Testis (tissue), 3 donors: ENCODE results near the gene UBC. TPM values are rescaled to one million over a fixed set of nuclear protein-coding genes. Genes with fewer than 3 reads are reported as not detected.
A peak's percentile ranks its signal among the peaks of the same experiment; 100 is the strongest.
"Not testable (repeated sequence)": the region's sequence is repeated elsewhere in the genome, so short reads cannot be mapped to it uniquely, and the experiment has no call there.

Experiments used
- DNase-seq: peaks from one replicate; pipeline ENCODE4 v3.0.0-alpha.2; 2019
- H3K27ac ChIP-seq, 2 donors: fragments of 200-600 bp; sonication (generic); one replicate each; pipeline ENCODE4 v1.5.1; 2019
- H3K27me3 ChIP-seq: fragments of 200-600 bp; sonication (generic); one replicate; pipeline ENCODE4 v1.5.1; 2019
- H3K36me3 ChIP-seq: fragments of 200-600 bp; sonication (generic); one replicate; pipeline ENCODE4 v1.5.1; 2017; ENCODE audit warnings: low read depth; ENCODE audit errors: missing control alignments
- H3K4me1 ChIP-seq: fragments of 200-600 bp; sonication (generic); one replicate; pipeline ENCODE4 v1.5.1; 2019
- H3K4me3 ChIP-seq, 2 donors: fragments of 200-600 bp; sonication (generic); one replicate each; pipeline ENCODE4 v1.5.1; 2017 to 2019
- H3K9me3 ChIP-seq: fragments of 200-600 bp; sonication (generic); one replicate; pipeline ENCODE4 v1.5.1; 2017
- POLR2A ChIP-seq: fragments of 450-650 bp; IDR thresholded peaks from one replicate; pipeline ENCODE4 v1.6.1; 2017; ENCODE audit warnings: antibody characterized with exemption, mild to moderate bottlenecking, moderate library complexity
- WGBS, 2 donors: methylation state at CpG; one replicate each; pipeline ENCODE4 v1.1.5; 2018; 5-methylcytosine and 5-hydroxymethylcytosine counted together
- intact Hi-C: fragments of 100-400 bp; cut with DNase I; formaldehyde crosslinking; loops from one replicate; pipeline ENCODE4 v1.15.1; 2023; ENCODE audit warnings: low total_unique reads
- polyA plus RNA-seq: library from polyadenylated mRNA; stranded (reverse); fragments of 350-450 nt; fragmentation: Illumina TruSeq; extraction: RNeasy Lipid Tissue Mini Kit (QIAGEN cat#74804); gene quantifications from one replicate; pipeline ENCODE4 v1.2.3, GENCODE V29; 2014; ENCODE audit warnings: low read depth, low replicate concordance; ENCODE audit not compliant: insufficient read depth
- total RNA-seq, 2 donors: library from RNA; depleted of rRNA; stranded (reverse); fragments of >200 nt; gene quantifications; one replicate each; pipeline ENCODE4 v1.2.3, GENCODE V29; 2016
- TF ChIP-seq, protein P1 (sequence below), 3 experiments: fragments of 450-650 bp in 2 of 3; fragments of 200-600 bp in 1 of 3; sonication (generic) in 1 of 3; IDR thresholded peaks; one replicate each; pipeline ENCODE4 v1.5.1; 2016 to 2019; ENCODE audit warnings: antibody characterized with exemption in 3 of 3, mild to moderate bottlenecking in 2 of 3, moderate library complexity in 1 of 3

Gene UBC
- total and polyA plus RNA-seq, 3 donors from 2014 or later, result 1,262 to 2,678 (median 1,458) TPM

DNA sequence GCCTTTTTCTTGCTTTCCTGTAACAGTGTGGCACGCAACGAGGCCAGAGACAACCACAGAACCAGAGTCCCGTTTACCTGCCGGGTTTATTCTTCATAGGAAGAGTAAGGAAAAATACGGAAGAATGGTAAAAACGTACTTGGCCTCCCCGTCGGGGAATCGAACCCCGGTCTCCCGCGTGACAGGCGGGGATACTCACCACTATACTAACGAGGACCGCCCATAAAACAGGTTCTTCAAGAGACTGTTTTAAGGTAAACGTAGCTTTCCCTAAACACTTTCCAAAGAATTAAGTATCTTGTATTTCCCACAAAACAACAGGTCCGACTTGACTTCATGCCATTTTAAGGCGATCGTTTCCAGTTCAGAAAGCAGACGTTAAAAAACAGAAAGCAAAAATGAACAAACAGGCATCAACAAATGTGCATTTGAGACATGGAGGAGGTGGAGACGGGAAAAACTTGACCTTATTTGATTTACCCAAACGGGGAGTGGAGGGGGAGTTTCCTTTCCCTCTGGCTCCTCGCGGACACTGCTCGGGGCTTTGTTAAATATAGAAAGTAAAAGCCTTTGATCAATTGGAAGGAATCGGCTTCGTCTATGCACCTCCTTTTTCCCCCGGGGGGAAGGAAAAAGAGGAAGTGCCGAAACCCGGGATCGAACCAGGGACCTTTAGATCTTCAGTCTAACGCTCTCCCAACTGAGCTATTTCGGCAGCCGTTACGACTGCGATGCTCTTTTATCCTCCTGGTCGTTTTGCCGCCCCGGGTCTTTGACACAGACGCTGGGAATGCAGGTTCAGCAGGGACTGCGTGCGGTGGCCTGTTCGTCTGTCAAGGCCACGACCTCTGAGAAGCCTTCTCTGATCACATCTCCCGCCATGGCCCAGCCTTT is 13.0 kb upstream of the UBC start:
- H3K27me3 ChIP-seq, result no peaks in the 10 kb centered on the region
- intact Hi-C loops, result no loop called here

DNA sequence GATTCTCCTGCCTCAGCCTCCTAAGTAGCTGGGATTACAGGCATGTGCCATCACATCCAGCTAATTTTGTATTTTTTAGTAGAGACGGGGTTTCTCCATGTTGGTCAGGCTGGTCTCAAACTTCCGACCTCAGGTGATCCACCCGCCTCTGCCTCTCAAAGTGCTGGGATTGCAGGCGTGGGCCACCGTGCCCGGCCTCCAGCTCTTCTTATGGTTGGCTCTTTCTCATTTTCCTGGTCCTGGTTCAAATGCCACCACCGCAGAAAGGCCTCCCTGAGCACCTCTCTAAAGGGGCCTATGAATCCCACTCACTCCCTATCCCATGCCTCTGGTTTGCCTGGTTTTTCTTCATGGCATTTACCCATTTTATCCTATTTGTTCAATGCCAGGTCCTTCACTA is 11.3 kb upstream of the UBC start:
- 85 to 86% methylated on average over 7 of the region's 7 CpGs for WGBS, 2 donors

More for the DNA sequence above, 13.0 kb upstream of the UBC start:
- TF ChIP-seq, protein P1, sequence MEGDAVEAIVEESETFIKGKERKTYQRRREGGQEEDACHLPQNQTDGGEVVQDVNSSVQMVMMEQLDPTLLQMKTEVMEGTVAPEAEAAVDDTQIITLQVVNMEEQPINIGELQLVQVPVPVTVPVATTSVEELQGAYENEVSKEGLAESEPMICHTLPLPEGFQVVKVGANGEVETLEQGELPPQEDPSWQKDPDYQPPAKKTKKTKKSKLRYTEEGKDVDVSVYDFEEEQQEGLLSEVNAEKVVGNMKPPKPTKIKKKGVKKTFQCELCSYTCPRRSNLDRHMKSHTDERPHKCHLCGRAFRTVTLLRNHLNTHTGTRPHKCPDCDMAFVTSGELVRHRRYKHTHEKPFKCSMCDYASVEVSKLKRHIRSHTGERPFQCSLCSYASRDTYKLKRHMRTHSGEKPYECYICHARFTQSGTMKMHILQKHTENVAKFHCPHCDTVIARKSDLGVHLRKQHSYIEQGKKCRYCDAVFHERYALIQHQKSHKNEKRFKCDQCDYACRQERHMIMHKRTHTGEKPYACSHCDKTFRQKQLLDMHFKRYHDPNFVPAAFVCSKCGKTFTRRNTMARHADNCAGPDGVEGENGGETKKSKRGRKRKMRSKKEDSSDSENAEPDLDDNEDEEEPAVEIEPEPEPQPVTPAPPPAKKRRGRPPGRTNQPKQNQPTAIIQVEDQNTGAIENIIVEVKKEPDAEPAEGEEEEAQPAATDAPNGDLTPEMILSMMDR (IDR thresholded peaks at IDR 0.05), result no peak
- TF ChIP-seq POLR2A, result no peak
- WGBS, 2 donors, result 0 to 1% methylated on average over 45 of the region's 45 CpGs
- peak overlapping the region; percentile 67 to 78 for H3K4me3 ChIP-seq
- H3K9me3 ChIP-seq, result no peaks in the 10 kb centered on the region
- H3K27ac ChIP-seq, result peak overlapping the region; percentile 94 to 97
- DNase-seq, result peak; percentile 96
- peaks cover 7% of the 10 kb centered on the region for H3K4me1 ChIP-seq
- no peaks in the 10 kb centered on the region for H3K36me3 ChIP-seq

DNA sequence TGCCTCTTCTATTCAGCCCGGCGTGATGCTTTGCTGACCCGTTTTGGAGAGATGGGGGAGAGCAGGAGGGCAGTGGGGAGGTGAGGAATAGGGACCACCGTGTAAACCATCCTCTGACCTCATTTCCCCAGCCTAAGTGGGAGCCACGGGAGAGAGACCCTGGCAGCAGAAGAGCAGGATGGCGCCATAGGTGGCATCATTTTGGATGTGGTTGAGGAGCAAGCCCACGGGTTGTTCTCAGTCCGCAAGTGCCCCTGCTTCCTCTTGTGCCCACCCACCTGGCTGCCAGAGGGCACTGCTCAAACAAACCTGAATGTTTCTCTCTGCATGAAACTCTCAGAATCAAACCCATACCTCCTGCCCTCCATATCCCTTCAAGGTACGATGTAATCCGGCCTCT is 10.7 kb upstream of the UBC start:
- DNase-seq, result no peak
- WGBS, 2 donors, result 74 to 86% methylated on average over 10 of the region's 10 CpGs
- Histone ChIP-seq H3K4me3 (no peak overlapping the region), H3K27me3 (no peaks in the 10 kb centered on the region), H3K27ac (no peak overlapping the region), H3K36me3 (no peaks in the 10 kb centered on the region), H3K4me1 (peaks cover 7% of the 10 kb centered on the region), H3K9me3 (no peaks in the 10 kb centered on the region)
- intact Hi-C loops, result no loop called here
- TF ChIP-seq, protein P1 (IDR thresholded peaks at IDR 0.05), result no peak
- TF ChIP-seq POLR2A, result no peak

More for the DNA sequence above, 11.3 kb upstream of the UBC start:
- H3K9me3 ChIP-seq, intact Hi-C loops, H3K27ac ChIP-seq, H3K27me3 ChIP-seq, DNase-seq, H3K4me3 ChIP-seq, H3K4me1 ChIP-seq, H3K36me3 ChIP-seq: not testable (repeated sequence)

DNA sequence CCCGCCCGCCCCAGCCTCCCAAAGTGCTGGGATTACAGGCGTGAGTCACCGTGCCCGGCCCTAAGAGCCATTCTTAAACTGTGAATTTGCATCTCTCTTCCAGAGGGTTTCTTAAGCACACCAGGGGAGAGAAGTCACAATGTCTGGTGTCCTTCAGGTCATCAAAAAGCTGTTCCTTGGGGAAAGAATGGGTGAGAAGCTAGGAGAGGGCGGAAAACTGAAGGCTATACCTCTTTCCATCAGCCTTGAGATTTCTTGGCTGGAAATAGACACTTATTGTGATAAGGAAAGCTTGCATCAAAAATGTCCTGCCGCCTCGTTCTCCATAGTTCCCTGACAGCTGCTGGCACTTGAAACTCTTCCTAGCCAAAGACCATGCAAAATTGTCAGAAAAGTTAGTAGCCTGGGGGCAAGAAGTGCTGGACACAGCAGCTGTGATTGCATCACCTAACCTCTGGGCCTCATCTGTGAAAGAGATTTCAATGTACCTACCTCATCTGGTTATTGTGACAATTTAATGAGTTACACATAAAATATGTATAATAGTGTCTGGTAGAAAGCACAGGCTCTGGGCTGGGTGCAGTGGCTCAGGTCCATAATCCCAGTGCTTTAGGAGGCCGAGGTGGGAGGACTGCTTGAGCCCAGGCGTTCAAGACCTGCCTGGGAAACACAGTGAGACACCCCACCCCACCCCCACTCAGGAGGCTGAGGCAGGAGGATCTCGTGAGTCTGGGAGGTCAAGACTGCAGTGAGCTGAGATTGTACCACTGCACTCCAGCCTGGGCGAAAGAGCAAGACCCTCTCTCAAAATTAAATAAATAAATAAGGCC is 9.7 kb upstream of the UBC start:
- WGBS, 2 donors, result 57 to 63% methylated on average over 11 to 12 of the region's 12 CpGs
- no peaks in the 10 kb centered on the region for H3K27me3 ChIP-seq
- no peak for DNase-seq
- H3K4me1 ChIP-seq, result peaks cover 13% of the 10 kb centered on the region
- H3K27ac ChIP-seq, result no peak overlapping the region
- intact Hi-C loops, result no loop called here
- no peaks in the 10 kb centered on the region for H3K9me3 ChIP-seq
- H3K4me3 ChIP-seq, result peak overlapping the region in 1 of 2 donors; percentile 30
- TF ChIP-seq POLR2A, result no peak
- TF ChIP-seq, protein P1 (IDR thresholded peaks at IDR 0.05), result no peak
- H3K36me3 ChIP-seq, result no peaks in the 10 kb centered on the region
